Left ventricle myocardium superior (tissue), 1 donor: ENCODE results near the gene PITPNC1. TPM values are rescaled to one million over a fixed set of nuclear protein-coding genes. Genes with fewer than 3 reads are reported as not detected.
A peak's percentile ranks its signal among the peaks of the same experiment; 100 is the strongest.

Experiments
- ATAC-seq: fragments of 200-7000 bp; cut with Tn5 transposase; one replicate; pipeline ENCODE4 v1.9.1; 2020; ENCODE audit warnings: mild to moderate bottlenecking, moderate library complexity
- DNase-seq: peaks from one replicate; pipeline ENCODE4 v3.0.0-alpha.2; 2020
- intact Hi-C: fragments of 100-400 bp; cut with micrococcal nuclease; formaldehyde crosslinking; loops from one replicate; pipeline ENCODE4 v1.11.0; 2022
- total RNA-seq: library from RNA; stranded (reverse); fragmentation: NEBNext Ultra II Directional; extraction: Animal tissue kit (Norgen Biotek cat#: 25700); gene quantifications from one replicate; pipeline ENCODE4 v1.2.1, GENCODE V29; 2021
- donor health status: DM: no; HTN: yes; CAD: no; lungs with severe emphysema.

PITPNC1 gene
- total RNA-seq, 1 donor from 2014 or later, result 11.0 TPM

DNA sequence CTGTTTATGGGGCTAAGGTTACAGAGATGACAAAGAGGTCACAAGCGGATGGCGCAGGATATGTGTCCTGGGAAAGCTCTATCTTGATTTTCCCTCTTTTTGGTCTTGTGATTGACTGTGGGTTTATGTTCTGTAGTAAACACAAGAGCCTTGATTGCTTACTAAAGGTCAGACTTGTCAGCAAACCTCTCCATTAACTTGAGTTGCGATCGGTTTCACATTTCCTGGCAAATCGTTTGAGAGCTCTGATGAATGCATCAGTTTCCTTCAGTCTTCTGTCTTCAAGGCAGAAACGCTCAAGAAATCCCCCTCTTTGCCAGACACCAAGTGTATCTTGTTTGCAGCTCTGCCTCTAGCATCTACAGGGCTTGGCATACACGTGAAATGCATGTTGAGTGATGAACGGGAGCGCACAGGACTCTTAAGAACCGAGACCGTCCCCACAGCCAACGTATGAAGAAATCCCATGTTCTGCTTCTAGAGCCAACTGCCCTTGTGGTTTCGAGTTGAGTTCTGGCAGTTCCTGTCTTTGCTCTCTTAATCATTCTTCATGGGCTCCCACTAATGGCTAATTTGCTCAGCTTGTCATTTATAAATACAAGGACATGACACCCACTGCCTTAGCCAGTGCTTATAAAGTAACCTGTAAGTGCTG is 143.3 kb downstream of the PITPNC1 start:
- intact Hi-C loops, result no loop called here
- ATAC-seq (peak; percentile 57), DNase-seq (no peak)

DNA sequence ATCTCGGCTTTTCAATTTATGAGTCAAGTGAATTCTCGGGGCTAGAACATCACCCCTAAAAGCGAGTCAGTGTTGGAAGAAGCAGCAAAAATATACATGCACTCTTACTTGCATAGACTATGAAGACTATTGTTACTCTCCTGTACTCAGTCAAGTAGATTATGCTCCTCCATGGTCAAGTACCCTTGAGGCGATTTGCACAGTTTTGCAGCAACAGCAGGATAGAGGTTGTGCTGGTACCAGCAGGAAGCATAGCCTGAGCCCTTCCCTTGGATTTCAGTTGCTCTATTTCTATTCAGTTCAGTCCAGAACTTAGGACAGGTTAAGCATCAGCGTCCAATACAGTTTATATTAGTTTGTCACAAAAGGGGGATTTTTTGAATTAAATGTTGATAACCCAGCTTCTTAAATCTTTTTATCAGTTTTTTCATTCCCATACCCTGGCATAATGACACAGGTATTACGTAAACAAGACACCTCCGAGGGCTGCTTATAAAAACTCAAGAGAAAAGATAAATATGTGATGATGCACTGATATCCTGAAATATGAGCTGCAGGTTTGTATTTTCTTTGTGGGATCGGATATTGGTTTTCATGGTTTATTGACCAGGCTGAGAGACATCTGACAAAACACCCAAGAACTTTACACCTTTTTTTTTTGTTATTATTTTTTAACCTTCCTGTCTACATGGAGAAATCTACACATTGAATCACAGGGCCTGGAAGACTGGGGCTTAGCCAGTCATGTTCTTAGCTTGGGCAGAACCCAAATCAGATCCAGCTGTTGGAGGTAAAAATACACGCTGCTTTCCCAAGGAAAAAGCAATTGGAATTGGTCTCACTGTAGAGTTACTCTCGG is 144.1 kb downstream of the PITPNC1 start:
- ATAC-seq, result peak; percentile 42
- intact Hi-C loops, result no loop called here
- no peak for DNase-seq

- DNase-seq (no peak), ATAC-seq (no peak)
- intact Hi-C loops, result no loop called here
These were observed 144.6 kb downstream of the PITPNC1 start for GRCh38 chr17:67521775-67522069.

DNA sequence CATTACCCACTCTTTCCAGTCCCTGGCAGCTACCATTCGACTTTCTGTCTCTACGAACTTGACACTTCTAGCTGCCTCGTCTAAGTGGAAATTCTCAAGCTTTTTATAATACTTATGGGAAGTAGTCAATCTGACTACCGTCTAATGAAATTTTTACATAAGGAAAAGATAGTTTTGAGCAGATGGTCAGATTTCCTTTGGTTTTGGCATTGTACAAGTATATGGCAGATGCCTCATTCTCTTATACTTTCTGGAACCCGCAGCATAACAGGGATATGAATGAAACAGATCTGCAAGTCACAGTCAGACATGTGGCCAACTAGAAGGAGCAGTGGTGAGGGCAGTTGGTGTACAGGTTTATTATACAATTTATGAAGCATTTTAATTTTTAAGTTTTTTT is 146.0 kb downstream of the PITPNC1 start:
- DNase-seq, result no peak
- ATAC-seq, result no peak
- intact Hi-C loops, result no loop called here

- no peak for ATAC-seq
- intact Hi-C loops, result no loop called here
- DNase-seq, result no peak
These were observed 148.4 kb downstream of the PITPNC1 start for GRCh38 chr17:67525239-67526135.

DNA sequence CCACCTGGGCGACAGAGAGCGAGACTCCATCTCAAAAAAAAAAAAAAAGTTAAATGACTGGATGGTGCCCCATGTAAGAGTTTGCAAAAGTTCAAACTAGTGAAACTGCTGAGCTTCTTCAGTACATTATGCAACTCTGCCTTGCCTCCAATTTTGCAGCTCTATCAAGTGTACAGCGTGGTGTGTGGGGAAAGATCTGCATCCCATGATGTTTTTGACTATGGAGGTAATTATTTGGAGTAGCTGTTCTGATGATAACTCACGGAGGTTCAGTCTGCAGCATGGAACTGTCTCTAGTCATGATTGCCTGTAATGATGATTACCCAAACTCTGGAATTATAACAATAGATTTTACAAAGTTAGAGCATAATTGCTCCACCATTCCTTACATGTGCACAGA is 149.6 kb downstream of the PITPNC1 start:
- intact Hi-C loops, result no loop called here
- ATAC-seq, result no peak

DNA sequence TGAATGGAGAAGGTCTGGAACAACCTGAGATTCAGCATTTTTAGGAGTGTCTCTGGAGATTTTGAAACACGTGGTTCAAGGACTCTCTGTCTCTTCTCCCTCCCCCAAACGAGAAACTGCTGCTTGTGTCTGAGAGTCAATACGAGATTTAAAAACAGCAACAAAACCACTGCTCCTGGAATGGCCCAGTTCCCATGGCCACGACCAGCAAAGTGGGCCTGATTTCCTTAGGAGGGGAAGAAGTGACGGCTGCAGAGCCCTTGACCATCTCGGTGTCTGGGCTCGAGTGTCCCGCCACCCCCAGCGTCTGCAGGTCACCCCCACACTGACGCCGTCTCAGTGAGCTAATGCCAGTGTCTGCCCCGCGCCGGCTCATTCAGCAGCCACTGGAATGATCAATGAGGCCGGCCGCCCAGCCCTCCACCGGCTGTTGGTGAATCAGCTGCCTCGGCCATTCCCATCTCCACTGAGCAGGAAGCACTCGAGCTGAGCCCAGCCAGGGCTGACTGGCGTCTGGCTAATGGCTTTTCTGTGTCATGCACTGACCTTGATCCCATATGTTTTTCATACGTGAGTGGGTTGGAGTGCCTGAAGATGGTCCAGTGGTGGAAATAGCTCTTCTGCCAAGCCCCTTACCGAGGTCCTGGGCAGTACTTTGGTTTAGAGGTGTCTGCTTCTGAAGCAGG is 151.8 kb downstream of the PITPNC1 start:
- intact Hi-C loops, result no loop called here
- DNase-seq (peak; percentile 80), ATAC-seq (peak; percentile 94)

More for the DNA sequence above, 149.6 kb downstream of the PITPNC1 start:
- no peak for DNase-seq

GRCh38 chr17:67531291-67531690 is 154.2 kb downstream of the PITPNC1 start:
- DNase-seq (peak; percentile 58), ATAC-seq (peak; percentile 42)
- intact Hi-C loops, result no loop called here

- ATAC-seq (no peak), DNase-seq (no peak)
- intact Hi-C loops, result no loop called here
These were observed 155.3 kb downstream of the PITPNC1 start for GRCh38 chr17:67532326-67532871.

DNA sequence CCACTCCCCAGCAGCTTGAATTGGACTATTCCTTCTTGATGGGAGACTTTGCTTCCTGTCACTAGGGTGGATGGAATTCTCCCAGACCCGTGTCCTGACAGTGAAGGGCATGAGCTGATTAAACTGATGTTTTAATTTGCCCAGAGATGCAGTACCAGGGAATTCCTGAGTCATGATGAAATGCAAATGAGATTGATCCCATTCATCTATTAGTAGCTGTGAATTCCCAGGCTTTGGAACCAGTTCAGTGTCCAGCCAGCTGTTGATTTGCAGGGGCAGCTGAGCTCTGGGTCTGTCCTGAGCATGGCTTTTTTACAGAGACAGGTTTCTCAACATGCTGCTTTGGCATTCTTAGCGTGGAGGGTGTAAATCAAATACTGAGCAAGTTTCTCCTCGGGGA is 157.9 kb downstream of the PITPNC1 start:
- ATAC-seq (no peak), DNase-seq (no peak)
- intact Hi-C loops, result no loop called here

DNA sequence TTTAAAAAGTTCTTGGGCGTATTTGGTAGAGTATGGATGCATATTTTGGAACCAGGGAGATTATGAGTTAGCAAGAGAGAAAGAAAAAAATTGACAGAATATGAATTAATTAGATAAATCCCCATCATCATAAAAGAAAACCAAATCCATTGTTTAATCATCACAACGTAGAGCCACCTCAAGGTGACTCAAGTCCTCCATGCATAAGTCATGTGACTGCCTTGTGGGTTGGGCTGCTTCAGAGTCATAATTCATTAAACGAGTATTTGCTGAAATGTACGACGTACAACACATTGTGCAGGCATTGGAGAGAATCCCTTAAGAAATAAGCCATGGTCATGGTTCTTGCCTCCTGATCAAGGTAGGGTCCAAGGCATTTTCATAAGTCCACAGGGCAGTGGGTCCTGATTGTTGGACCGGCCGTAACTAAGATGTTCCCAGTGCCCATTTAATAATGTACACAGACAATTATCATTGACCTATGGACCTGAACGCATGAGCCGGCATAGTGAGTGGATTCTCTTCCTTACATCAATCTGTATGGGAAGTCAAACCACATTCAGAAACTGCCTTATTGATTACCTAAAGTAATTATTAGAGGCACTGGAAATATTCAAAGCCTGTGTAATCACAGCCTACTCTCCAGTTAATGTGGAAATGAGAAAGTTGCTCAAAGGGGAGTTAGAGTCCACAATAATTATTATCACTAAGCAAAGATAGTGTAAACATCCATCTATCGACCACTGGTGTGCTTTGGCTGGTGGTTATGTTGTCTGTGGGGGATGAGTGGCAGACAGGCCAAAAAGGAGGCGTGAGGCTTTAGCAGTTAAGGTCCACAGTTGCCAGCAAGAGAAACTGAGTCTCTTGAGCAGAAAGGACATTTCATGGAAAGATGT is 165.4 kb downstream of the PITPNC1 start:
- DNase-seq, result no peak
- ATAC-seq, result no peak
- intact Hi-C loops, result no loop called here

DNA sequence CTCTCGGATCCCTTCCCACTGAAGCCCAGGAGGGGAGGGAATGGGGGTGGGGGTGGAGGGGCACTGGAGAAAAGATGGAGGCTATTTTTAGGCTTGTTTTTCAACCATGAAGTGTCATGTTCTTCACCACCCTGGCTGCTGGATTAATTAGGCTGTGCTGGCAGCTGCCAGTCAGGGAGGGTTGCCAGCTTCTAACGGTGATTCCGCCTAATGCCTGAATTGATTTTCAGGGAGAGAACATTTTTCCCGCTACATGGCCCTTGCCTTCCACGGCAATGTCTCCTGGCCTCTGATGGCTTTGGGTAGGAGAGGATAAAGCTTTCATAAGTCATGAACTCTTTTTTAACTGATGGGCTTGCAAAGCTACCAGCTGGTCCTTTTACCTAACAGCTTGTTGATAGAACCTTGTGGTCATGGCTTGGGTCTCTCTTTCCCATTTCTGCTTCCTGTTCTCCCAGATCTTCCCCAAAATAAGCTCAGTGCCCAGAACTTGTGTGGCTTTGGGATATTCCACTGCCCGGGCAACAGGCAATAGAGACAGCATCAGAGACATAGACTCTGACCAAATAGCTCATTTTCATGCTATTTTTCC is 167.4 kb downstream of the PITPNC1 start:
- intact Hi-C loops, result no loop called here
- ATAC-seq (peak; percentile 32), DNase-seq (no peak)

GRCh38 chr17:67546578-67547527 is 169.8 kb downstream of the PITPNC1 start:
- peak; percentile 86 for ATAC-seq
- intact Hi-C loops, result no loop called here
- peak; percentile 71 for DNase-seq

GRCh38 chr17:67548693-67549092 is 171.6 kb downstream of the PITPNC1 start:
- no peak for ATAC-seq
- intact Hi-C loops, result no loop called here

GRCh38 chr17:67549820-67550219 is 172.7 kb downstream of the PITPNC1 start:
- intact Hi-C loops, result loop anchor here (10.0 kb wide), 1 partner anchor 55 kb away; no protein-coding TSS in a partner anchor
- no peak for ATAC-seq
- no peak for DNase-seq

More at GRCh38 chr17:67548693-67549092, 171.6 kb downstream of the PITPNC1 start:
- no peak for DNase-seq

DNA sequence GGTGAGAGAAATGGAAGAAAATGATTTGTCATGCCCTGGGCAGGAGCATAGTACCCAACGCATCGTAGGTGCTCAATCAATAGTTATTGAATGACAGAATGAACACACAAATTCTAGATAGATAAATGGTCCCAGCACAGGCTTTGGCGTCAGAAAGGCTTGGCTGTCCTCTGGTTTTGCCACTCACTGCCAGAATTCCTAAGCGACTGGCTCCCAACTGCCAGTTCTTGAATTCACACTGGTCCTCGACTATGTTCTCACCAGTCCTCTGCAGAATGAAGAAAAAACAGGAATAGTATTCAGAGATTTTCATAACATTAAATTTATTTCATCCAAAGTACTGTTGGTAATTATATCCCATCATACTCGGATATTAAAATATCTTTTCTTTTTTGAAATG is 177.6 kb downstream of the PITPNC1 start:
- intact Hi-C loops, result loop anchor here (10.0 kb wide), 1 partner anchor 60 kb away; no protein-coding TSS in a partner anchor
- DNase-seq (no peak), ATAC-seq (no peak)
